GM12864 (cell line): ENCODE results near the gene G6PC3.
"Not testable (repeated sequence)": the region's sequence is repeated elsewhere in the genome, so short reads cannot be mapped to it uniquely, and the experiment has no call there.

Experiments used
- DNase-seq: peaks from one replicate; pipeline ENCODE4 v3.0.0-alpha.2; 2011; ENCODE audit warnings: low read depth
- H3K4me3 ChIP-seq: 2 replicates; pipeline ENCODE4 v1.5.1; 2011; ENCODE audit warnings: mild to moderate bottlenecking, low read depth, low read length, control low read depth
- CTCF ChIP-seq: IDR thresholded peaks from 2 replicates; pipeline ENCODE4 v1.5.1; 2011; ENCODE audit warnings: low read depth, mild to moderate bottlenecking, moderate library complexity, low read length, control low read depth, inconsistent platforms; ENCODE audit errors: missing control alignments

The G6PC3 gene

GRCh38 chr17:44070455-44071197 is at the start of gene G6PC3:
Gene G6PC3, plus strand, starts transcription at chr17:44070735. Its CDS starts 231 bp downstream, at chr17:44070966.
- TF ChIP-seq CTCF, result no peak
- peak; percentile 88 for DNase-seq

GRCh38 chr17:44021227-44021626 is 49.3 kb upstream of the G6PC3 start:
- not testable (repeated sequence) for H3K4me3 ChIP-seq, DNase-seq

More at GRCh38 chr17:44070455-44071197, at the start of gene G6PC3:
- peak within 1 kb of the TSS; percentile 91 for H3K4me3 ChIP-seq

- no peak overlapping the region for H3K4me3 ChIP-seq
- no peak for DNase-seq
- TF ChIP-seq CTCF, result no peak
Observed at GRCh38 chr17:44022246-44022645, 48.3 kb upstream of the G6PC3 start.

GRCh38 chr17:44023545-44024270 is 46.8 kb upstream of the G6PC3 start:
- TF ChIP-seq CTCF, result no peak
- H3K4me3 ChIP-seq, result no peak overlapping the region
- no peak for DNase-seq

- H3K4me3 ChIP-seq, result no peak overlapping the region
- TF ChIP-seq CTCF, result no peak
- DNase-seq, result no peak
Observed at GRCh38 chr17:44024271-44024663, 46.3 kb upstream of the G6PC3 start.

GRCh38 chr17:44024853-44025252 is 45.7 kb upstream of the G6PC3 start:
- no peak for TF ChIP-seq CTCF
- no peak overlapping the region for H3K4me3 ChIP-seq
- DNase-seq, result no peak

GRCh38 chr17:44029736-44030135 is 40.8 kb upstream of the G6PC3 start:
- no peak for TF ChIP-seq CTCF

More at GRCh38 chr17:44029736-44030135, 40.8 kb upstream of the G6PC3 start:
- H3K4me3 ChIP-seq, result no peak overlapping the region
- no peak for DNase-seq
